GM10266 (cell line): ENCODE results near the gene NKAIN2.

Experiments used
- DNase-seq: peaks from one replicate; pipeline ENCODE4 v3.0.0; 2012; ENCODE audit errors: extremely low spot score
- CTCF ChIP-seq: IDR thresholded peaks from 2 replicates; pipeline ENCODE4 v1.5.1; 2012; ENCODE audit warnings: mild to moderate bottlenecking, low read depth; ENCODE audit not compliant: control insufficient read depth, insufficient read depth; ENCODE audit errors: missing control alignments

NKAIN2 gene

GRCh38 chr6:123806561-123806960 is 2.9 kb downstream of the NKAIN2 start:
- TF ChIP-seq CTCF = no peak
- no peak for DNase-seq

GRCh38 chr6:123808556-123808955 is 4.9 kb downstream of the NKAIN2 start:
- no peak for DNase-seq
- no peak for TF ChIP-seq CTCF

GRCh38 chr6:123810214-123810613 is 6.5 kb downstream of the NKAIN2 start:
- no peak for DNase-seq
- TF ChIP-seq CTCF = no peak

GRCh38 chr6:123810948-123811347 is 7.3 kb downstream of the NKAIN2 start:
- no peak for DNase-seq
- TF ChIP-seq CTCF = no peak

GRCh38 chr6:123811378-123811777 is 7.7 kb downstream of the NKAIN2 start:
- DNase-seq = no peak
- no peak for TF ChIP-seq CTCF

- no peak for DNase-seq
Measured at GRCh38 chr6:123812621-123813020, 9.0 kb downstream of the NKAIN2 start.

GRCh38 chr6:123821112-123821511 is 17.4 kb downstream of the NKAIN2 start:
- DNase-seq = no peak
- no peak for TF ChIP-seq CTCF

More at GRCh38 chr6:123812621-123813020, 9.0 kb downstream of the NKAIN2 start:
- TF ChIP-seq CTCF = no peak
